T-helper 2 cell treated with Interferon-gamma antibody and Interleukin-4, amounts not matched to agents 100 ng/mL and 5 ng/mL, for 36 hours (primary cell): Measurements from ENCODE around the gene ZBTB8A. TPM values are rescaled to one million over a fixed set of nuclear protein-coding genes. Genes with fewer than 3 reads are reported as not detected.

Experiments used
- intact Hi-C: fragments of 100-400 bp; cut with micrococcal nuclease; formaldehyde crosslinking; loops from one replicate; pipeline ENCODE4 v1.15.1; 2023
- total RNA-seq: library from RNA; stranded (reverse); gene quantifications from 2 replicates; pipeline ENCODE4 v1.2.3, GENCODE V29; 2022

The ZBTB8A gene
- 0.39 and 0.64 TPM in 2 replicates for total RNA-seq

- intact Hi-C loops = no loop called here
Observed at GRCh38 chr1:32538887-32539583, at the start of gene ZBTB8A. TSS of gene ZBTB8A (plus strand) at chr1:32539427. CDS start at chr1:32592932, 53,505 bp downstream.

GRCh38 chr1:32489774-32490454, 49.3 kb upstream of the ZBTB8A start:
- intact Hi-C loops = no loop called here

GRCh38 chr1:32491386-32491785, 47.8 kb upstream of the ZBTB8A start:
- intact Hi-C loops = no loop called here

- intact Hi-C loops = no loop called here
Observed at GRCh38 chr1:32494196-32494595, 45.0 kb upstream of the ZBTB8A start.

- intact Hi-C loops = no loop called here
Observed at GRCh38 chr1:32494711-32495337, 44.4 kb upstream of the ZBTB8A start.

GRCh38 chr1:32496127-32496526, 43.1 kb upstream of the ZBTB8A start:
- intact Hi-C loops = no loop called here

- intact Hi-C loops = no loop called here
Observed at GRCh38 chr1:32498751-32499150, 40.5 kb upstream of the ZBTB8A start.

- intact Hi-C loops = no loop called here
Observed at GRCh38 chr1:32500387-32501209, 38.6 kb upstream of the ZBTB8A start.

GRCh38 chr1:32501865-32502264, 37.4 kb upstream of the ZBTB8A start:
- intact Hi-C loops = no loop called here

GRCh38 chr1:32503153-32503552, 36.1 kb upstream of the ZBTB8A start:
- intact Hi-C loops = no loop called here

GRCh38 chr1:32507021-32507420, 32.2 kb upstream of the ZBTB8A start:
- intact Hi-C loops = no loop called here

- intact Hi-C loops = no loop called here
Observed at GRCh38 chr1:32508761-32509160, 30.5 kb upstream of the ZBTB8A start.

GRCh38 chr1:32509939-32510338, 29.3 kb upstream of the ZBTB8A start:
- intact Hi-C loops = no loop called here

- intact Hi-C loops = no loop called here
Observed at GRCh38 chr1:32516402-32516801, 22.8 kb upstream of the ZBTB8A start.

- intact Hi-C loops = no loop called here
Observed at GRCh38 chr1:32518976-32519375, 20.3 kb upstream of the ZBTB8A start.

GRCh38 chr1:32521165-32521564, 18.1 kb upstream of the ZBTB8A start:
- intact Hi-C loops = loop anchor here (2.0 to 10.0 kb wide), 2 partner anchors 104 to 130 kb away; partner anchors contain the start of genes RBBP4 and ZBTB8OS

GRCh38 chr1:32525053-32525452, 14.2 kb upstream of the ZBTB8A start:
- intact Hi-C loops = loop anchor here (10.0 kb wide), 1 partner anchor 100 kb away; no protein-coding TSS in a partner anchor

- intact Hi-C loops = loop anchor here (10.0 kb wide), 1 partner anchor 99 kb away; no protein-coding TSS in a partner anchor
Observed at GRCh38 chr1:32525661-32526444, 13.4 kb upstream of the ZBTB8A start.

- intact Hi-C loops = loop anchor here (10.0 kb wide), 1 partner anchor 96 kb away; no protein-coding TSS in a partner anchor
Observed at GRCh38 chr1:32528550-32528949, 10.7 kb upstream of the ZBTB8A start.

- intact Hi-C loops = no loop called here
Observed at GRCh38 chr1:32533792-32534327, 5.4 kb upstream of the ZBTB8A start.
